HepG2 (cell line): Measurements from ENCODE around the gene CCNG1. TPM values are rescaled to one million over a fixed set of nuclear protein-coding genes. Genes with fewer than 3 reads are reported as not detected.

Experiments
- ATAD3A ChIP-seq: sonication (generic); formaldehyde crosslinking; IDR thresholded peaks from 2 replicates; pipeline ENCODE4 v1.4.0; 2020; ENCODE audit warnings: missing genetic modification reagents
- CCAR2 ChIP-seq: fragments of 200-400 bp; formaldehyde crosslinking; optimal IDR thresholded peaks from 2 replicates; pipeline ENCODE3; 2018; ENCODE audit warnings: low read depth, mild to moderate bottlenecking, low read length, moderate library complexity
- EED ChIP-seq: sonication (generic); formaldehyde crosslinking; IDR thresholded peaks from 2 replicates; pipeline ENCODE4 v1.5.0; 2020; ENCODE audit warnings: mild to moderate bottlenecking, missing genetic modification reagents
- GATAD2A ChIP-seq: IDR thresholded peaks from 2 replicates; pipeline ENCODE4 v1.6.1; 2016
- GZF1 ChIP-seq: sonication (generic); formaldehyde crosslinking; IDR thresholded peaks from 2 replicates; pipeline ENCODE4 v1.5.1; 2020; ENCODE audit warnings: mild to moderate bottlenecking, missing genetic modification reagents
- HNRNPLL ChIP-seq: fragments of 200-400 bp; formaldehyde crosslinking; IDR thresholded peaks from 2 replicates; pipeline ENCODE4 v1.6.1; 2017; ENCODE audit warnings: mild to moderate bottlenecking, low read depth, low read length; ENCODE audit not compliant: poor library complexity, severe bottlenecking
- KLF11 ChIP-seq: IDR thresholded peaks from 2 replicates; pipeline ENCODE4 v1.6.1; 2016; ENCODE audit warnings: missing compliant biosample characterization
- PHF21A ChIP-seq: sonication (generic); formaldehyde crosslinking; IDR thresholded peaks from 2 replicates; pipeline ENCODE4 v1.5.0; 2020; ENCODE audit warnings: mild to moderate bottlenecking, missing genetic modification reagents
- TGIF2 ChIP-seq: IDR thresholded peaks from 2 replicates; pipeline ENCODE4 v1.6.1; 2016; ENCODE audit warnings: control low read depth, missing compliant biosample characterization
- XRCC5 ChIP-seq: fragments of 200-400 bp; formaldehyde crosslinking; optimal IDR thresholded peaks from 2 replicates; pipeline ENCODE3; 2017; ENCODE audit warnings: mild to moderate bottlenecking, low read length
- ZNF101 ChIP-seq: sonication (generic); formaldehyde crosslinking; IDR thresholded peaks from 2 replicates; pipeline ENCODE4 v1.4.0; 2020; ENCODE audit warnings: mild to moderate bottlenecking, low read depth, missing genetic modification reagents, borderline replicate concordance
- ZNF224 ChIP-seq: sonication (generic); formaldehyde crosslinking; IDR thresholded peaks from 2 replicates; pipeline ENCODE4 v1.5.0; 2020; ENCODE audit warnings: mild to moderate bottlenecking, missing genetic modification reagents
- ZNF256 ChIP-seq: sonication (generic); formaldehyde crosslinking; conservative IDR thresholded peaks from 2 replicates; pipeline ENCODE4 v1.4.0; 2020; ENCODE audit warnings: missing genetic modification reagents
- ZNF292 ChIP-seq: sonication (generic); formaldehyde crosslinking; IDR thresholded peaks from 2 replicates; pipeline ENCODE4 v1.8.1; 2022; ENCODE audit warnings: mild to moderate bottlenecking, low read depth, missing genetic modification reagents, borderline replicate concordance
- ZNF570 ChIP-seq: sonication (generic); formaldehyde crosslinking; IDR thresholded peaks from 2 replicates; pipeline ENCODE4 v1.4.0; 2020; ENCODE audit warnings: mild to moderate bottlenecking, missing genetic modification reagents, borderline replicate concordance
- ZNF777 ChIP-seq: sonication (generic); formaldehyde crosslinking; IDR thresholded peaks from 2 replicates; pipeline ENCODE4 v1.4.0; 2020; ENCODE audit warnings: missing genetic modification reagents
- ZNF780A ChIP-seq: sonication (generic); formaldehyde crosslinking; IDR thresholded peaks from 2 replicates; pipeline ENCODE4 v1.8.0; 2022; ENCODE audit warnings: mild to moderate bottlenecking, missing genetic modification reagents, moderate library complexity
- ZSCAN9 ChIP-seq: IDR thresholded peaks from 2 replicates; pipeline ENCODE4 v1.6.1; 2016; ENCODE audit warnings: borderline replicate concordance
- polyA plus RNA-seq, 8 experiments: library from polyadenylated mRNA; depleted of rRNA in 3 of 8; stranded (reverse) in 7 of 8; unstranded in 1 of 8; fragments of >200 nt; fragmentation: Illumina TruSeq in 4 of 8; extraction: Trizol in 4 of 8; gene quantifications; 2 replicates each; pipeline versions ENCODE4 v1.2.1 to v1.2.3, GENCODE V29; 2011 to 2016; ENCODE audit warnings: low read depth in 4 of 8, missing spikeins in 1 of 8, mixed read lengths in 1 of 8; ENCODE audit not compliant: insufficient read depth in 1 of 8
- total RNA-seq, 5 experiments: library from RNA; depleted of rRNA; stranded (reverse); fragments of >200 nt; fragmentation: Illumina TruSeq; extraction: Trizol; gene quantifications; 2 replicates each; pipeline ENCODE4 v1.2.3, GENCODE V29; 2016; ENCODE audit warnings: low read depth in 1 of 5
- TF ChIP-seq, protein P1 (sequence below): sonication (generic); formaldehyde crosslinking; IDR thresholded peaks from 2 replicates; pipeline ENCODE4 v1.9.0; 2021; ENCODE audit warnings: missing genetic modification reagents, mild to moderate bottlenecking, borderline replicate concordance
- TF ChIP-seq, protein P2 (sequence below): sonication (generic); formaldehyde crosslinking; IDR thresholded peaks from 2 replicates; pipeline ENCODE4 v1.9.0; 2021; ENCODE audit warnings: missing genetic modification reagents, borderline replicate concordance
- TF ChIP-seq, protein P3 (sequence below): sonication (generic); formaldehyde crosslinking; IDR thresholded peaks from 2 replicates; pipeline ENCODE4 v1.5.0; 2020; ENCODE audit warnings: mild to moderate bottlenecking, missing genetic modification reagents
- TF ChIP-seq, protein P4 (sequence below): sonication (generic); formaldehyde crosslinking; IDR thresholded peaks from 2 replicates; pipeline ENCODE4 v1.4.0; 2020; ENCODE audit warnings: mild to moderate bottlenecking, low read depth, missing genetic modification reagents

Gene CCNG1
- total and polyA plus RNA-seq, 2 of the 13 experiments (the other 11 are each of a cell fraction or from before 2014, with no cell fraction given): 181 to 353 TPM

DNA sequence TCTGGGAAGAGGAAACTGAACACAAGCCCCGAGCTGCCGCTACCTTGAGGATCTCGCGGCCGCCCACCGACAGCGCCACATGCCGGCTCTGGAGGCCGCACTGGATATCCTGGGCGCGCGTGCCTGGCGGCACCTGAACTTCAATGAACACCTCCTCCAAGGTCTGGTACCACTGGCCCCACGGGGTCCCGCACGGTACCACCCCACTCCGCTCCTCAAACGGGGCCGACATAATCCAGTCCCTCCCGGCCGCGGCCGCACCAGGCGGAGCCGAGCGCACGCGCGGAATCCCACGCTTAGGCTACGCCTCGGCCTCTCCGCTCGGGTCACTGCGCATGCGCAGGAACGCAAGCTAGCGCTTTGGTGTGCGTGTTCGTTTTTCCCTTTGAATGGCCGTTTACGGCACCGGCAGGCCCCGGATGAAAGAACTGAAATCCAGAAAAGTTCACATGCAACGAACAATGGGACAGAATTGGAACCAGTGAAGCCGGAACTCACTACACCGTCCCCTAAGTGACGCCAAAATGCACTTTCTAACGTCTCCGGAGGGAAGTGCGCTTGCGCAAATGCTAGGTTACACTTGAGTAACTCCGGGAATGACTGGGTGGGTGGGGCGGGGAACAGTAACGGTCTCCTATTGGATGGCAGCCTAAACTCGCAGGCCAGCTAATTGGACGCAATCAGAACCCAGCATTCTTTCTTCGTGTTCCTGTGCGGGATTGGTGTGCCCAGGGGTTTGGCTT, 22.6 kb downstream of the CCNG1 start, which contains the start of gene NUDCD2 (continued):
- TF ChIP-seq ZNF224 (CRISPR knock-in tag): peak; percentile 87
- peak; percentile 52; the same call in 1 of the 2 replicates for TF ChIP-seq GATAD2A
- TF ChIP-seq XRCC5: peak; percentile 27
- TF ChIP-seq, protein P1, sequence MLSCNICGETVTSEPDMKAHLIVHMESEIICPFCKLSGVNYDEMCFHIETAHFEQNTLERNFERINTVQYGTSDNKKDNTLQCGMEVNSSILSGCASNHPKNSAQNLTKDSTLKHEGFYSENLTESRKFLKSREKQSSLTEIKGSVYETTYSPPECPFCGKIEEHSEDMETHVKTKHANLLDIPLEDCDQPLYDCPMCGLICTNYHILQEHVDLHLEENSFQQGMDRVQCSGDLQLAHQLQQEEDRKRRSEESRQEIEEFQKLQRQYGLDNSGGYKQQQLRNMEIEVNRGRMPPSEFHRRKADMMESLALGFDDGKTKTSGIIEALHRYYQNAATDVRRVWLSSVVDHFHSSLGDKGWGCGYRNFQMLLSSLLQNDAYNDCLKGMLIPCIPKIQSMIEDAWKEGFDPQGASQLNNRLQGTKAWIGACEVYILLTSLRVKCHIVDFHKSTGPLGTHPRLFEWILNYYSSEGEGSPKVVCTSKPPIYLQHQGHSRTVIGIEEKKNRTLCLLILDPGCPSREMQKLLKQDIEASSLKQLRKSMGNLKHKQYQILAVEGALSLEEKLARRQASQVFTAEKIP (CRISPR knock-in tag): no peak
- no peak for TF ChIP-seq GZF1 (CRISPR knock-in tag)
- TF ChIP-seq ZNF570 (CRISPR knock-in tag): no peak
- TF ChIP-seq, protein P2, sequence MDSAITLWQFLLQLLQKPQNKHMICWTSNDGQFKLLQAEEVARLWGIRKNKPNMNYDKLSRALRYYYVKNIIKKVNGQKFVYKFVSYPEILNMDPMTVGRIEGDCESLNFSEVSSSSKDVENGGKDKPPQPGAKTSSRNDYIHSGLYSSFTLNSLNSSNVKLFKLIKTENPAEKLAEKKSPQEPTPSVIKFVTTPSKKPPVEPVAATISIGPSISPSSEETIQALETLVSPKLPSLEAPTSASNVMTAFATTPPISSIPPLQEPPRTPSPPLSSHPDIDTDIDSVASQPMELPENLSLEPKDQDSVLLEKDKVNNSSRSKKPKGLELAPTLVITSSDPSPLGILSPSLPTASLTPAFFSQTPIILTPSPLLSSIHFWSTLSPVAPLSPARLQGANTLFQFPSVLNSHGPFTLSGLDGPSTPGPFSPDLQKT (CRISPR knock-in tag): no peak
- TF ChIP-seq ZNF256 (CRISPR knock-in tag): no peak
- TF ChIP-seq ZNF292: no peak
- TF ChIP-seq ZNF101 (CRISPR knock-in tag): no peak
- no peak for TF ChIP-seq EED (CRISPR knock-in tag)
- peak; percentile 55; the same call in 1 of the 2 replicates for TF ChIP-seq TGIF2 (CRISPR knock-in tag)
- TF ChIP-seq ATAD3A (CRISPR knock-in tag): no peak
- peak; percentile 95 for TF ChIP-seq HNRNPLL
- TF ChIP-seq CCAR2: no peak
- TF ChIP-seq ZNF777 (CRISPR knock-in tag): peak; percentile 81
- TF ChIP-seq, protein P3, sequence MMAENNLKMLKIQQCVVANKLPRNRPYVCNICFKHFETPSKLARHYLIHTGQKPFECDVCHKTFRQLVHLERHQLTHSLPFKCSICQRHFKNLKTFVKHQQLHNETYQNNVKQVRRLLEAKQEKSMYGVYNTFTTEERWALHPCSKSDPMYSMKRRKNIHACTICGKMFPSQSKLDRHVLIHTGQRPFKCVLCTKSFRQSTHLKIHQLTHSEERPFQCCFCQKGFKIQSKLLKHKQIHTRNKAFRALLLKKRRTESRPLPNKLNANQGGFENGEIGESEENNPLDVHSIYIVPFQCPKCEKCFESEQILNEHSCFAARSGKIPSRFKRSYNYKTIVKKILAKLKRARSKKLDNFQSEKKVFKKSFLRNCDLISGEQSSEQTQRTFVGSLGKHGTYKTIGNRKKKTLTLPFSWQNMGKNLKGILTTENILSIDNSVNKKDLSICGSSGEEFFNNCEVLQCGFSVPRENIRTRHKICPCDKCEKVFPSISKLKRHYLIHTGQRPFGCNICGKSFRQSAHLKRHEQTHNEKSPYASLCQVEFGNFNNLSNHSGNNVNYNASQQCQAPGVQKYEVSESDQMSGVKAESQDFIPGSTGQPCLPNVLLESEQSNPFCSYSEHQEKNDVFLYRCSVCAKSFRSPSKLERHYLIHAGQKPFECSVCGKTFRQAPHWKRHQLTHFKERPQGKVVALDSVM: no peak
- peak; percentile 91; the same call in 1 of the 2 replicates for TF ChIP-seq KLF11
- TF ChIP-seq PHF21A (CRISPR knock-in tag): peak; percentile 64
- TF ChIP-seq, protein P4, sequence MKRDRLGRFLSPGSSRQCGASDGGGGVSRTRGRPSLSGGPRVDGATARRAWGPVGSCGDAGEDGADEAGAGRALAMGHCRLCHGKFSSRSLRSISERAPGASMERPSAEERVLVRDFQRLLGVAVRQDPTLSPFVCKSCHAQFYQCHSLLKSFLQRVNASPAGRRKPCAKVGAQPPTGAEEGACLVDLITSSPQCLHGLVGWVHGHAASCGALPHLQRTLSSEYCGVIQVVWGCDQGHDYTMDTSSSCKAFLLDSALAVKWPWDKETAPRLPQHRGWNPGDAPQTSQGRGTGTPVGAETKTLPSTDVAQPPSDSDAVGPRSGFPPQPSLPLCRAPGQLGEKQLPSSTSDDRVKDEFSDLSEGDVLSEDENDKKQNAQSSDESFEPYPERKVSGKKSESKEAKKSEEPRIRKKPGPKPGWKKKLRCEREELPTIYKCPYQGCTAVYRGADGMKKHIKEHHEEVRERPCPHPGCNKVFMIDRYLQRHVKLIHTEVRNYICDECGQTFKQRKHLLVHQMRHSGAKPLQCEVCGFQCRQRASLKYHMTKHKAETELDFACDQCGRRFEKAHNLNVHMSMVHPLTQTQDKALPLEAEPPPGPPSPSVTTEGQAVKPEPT (CRISPR knock-in tag): no peak
- 0 out of 2 replicates have a peak, but pooled peaks have one; percentile 13 for TF ChIP-seq ZSCAN9
- no peak for TF ChIP-seq ZNF780A
